MV-4-11 (cell line): Measurements from ENCODE around the gene BORCS5.
"Not testable (repeated sequence)": the region's sequence is repeated elsewhere in the genome, so short reads cannot be mapped to it uniquely, and the experiment has no call there.

Experiments
- DNase-seq: peaks from one replicate; lab custom pipeline; 2025; lab: John Stamatoyannopoulos, UW

The BORCS5 gene

DNA sequence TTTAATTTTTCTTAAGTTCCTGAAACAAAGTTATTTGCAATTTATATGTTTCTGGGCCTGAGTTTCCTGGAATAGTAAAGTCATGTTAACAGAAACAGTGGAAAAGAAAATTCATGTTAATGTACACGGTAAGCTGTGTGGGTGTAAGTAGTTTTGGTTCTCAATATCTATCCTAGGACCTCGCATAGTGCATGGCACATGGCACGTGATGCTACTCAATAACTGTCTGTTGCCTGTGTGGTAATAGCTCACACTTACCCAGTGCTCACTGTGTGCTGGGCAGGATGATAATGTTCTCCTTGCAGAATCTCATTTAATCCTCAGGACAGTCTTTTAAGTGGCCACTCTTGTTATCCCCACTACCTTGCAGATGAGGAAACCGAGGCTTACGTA, 105.0 kb downstream of the BORCS5 start:
- DNase-seq = no peak

DNA sequence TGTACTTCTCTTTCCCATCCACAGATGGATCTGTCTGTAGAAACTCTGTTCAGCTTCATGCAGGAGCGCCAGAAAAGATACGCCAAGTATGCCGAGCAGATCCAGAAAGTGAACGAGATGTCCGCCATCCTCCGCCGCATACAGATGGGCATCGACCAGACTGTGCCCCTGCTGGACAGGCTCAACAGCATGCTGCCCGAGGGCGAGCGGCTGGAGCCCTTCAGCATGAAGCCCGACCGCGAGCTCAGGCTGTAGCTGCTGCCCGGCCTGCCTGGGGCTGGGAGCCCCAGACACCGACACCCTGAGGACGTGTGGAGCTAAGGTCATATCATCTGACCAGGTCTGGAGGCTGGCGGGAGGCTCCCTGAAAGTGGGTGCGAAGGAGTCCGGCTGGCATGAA, 108.6 kb downstream of the BORCS5 start:
- no peak for DNase-seq

DNA sequence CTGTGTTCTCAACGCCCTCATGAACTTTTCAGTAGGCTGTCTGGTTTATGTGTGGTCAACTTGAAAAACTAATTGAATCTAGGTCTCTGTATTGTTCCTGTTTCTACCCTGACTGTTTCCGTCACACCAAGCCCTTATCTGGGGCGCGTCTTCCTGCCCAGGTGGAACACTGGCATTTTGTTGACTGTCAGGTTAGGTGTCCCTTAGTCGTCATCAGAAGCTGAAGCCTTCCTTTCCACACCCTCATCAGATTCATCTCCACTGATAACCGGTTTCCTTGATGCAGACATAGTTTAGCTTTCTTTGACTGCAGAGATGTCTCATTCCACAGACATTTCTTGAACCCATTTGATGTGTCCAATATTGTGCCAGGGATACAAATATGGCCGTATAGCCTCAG, 109.3 kb downstream of the BORCS5 start:
- DNase-seq = peak; percentile 3

DNA sequence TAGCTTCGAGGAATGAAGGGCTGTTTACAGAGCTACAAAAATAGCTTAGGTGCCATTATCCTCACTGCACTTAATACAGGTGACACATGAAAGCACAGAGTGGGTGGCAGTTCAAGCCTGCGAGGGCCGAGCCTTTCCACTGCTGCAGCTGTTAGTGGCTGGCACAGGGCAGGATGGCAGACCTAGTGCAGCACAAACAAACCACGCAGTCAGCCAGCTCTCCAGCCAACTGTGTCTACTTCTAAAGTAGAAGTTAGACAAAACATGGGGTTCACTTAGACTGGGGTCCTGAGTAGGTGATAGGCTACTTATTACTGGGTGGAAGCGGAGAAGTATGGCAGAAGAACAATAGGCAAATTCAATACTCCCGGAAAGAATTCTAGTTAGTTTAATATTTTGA, 110.4 kb downstream of the BORCS5 start:
- peak; percentile 35 for DNase-seq

DNA sequence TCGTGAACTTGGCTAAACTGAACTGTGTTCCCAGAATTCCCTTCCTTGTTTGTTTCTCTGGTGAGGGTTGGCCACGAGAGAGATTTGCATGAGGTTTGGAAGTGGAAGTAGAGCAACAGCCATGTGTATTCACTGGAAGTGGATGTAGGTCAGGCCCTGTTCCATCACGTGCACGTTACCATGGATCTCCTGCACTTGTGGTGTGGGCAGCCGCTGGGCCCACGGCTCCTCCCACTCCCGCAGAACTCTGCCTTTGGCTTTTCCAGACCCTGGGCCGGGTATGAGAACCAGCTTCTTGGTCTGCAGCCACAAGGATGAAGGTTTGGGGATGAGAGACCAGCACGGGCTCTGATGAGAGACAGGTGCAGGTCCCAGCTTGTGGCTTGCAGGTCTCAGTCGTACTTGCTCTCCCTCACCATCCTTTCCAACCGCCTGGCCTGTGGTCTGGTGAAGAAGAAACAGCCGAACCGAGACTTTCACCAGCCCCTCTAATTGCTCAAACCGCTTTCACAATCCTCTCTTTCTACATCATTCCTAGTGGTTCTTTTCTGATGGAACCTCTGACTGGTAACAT, 110.9 kb downstream of the BORCS5 start:
- DNase-seq = peak; percentile 95

DNA sequence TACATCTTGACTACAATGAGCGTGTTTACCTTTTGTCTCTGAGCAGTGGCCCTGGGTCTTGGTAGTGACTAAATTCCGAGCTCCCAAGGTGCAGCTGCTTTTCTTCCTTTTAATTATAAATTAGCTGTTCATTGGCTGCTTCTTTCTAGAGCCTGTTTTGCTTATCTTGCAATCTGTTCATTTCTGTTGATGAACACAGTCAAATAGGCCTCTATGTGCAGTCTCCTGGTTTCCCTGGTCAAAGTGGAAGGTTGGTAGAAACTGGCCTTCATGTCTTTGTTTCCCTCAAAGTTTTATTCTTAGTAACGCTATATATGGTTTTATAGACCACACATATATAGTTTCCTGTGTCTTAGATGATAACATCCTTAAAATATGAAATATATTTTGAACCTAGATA, 111.7 kb downstream of the BORCS5 start:
- DNase-seq = no peak

DNA sequence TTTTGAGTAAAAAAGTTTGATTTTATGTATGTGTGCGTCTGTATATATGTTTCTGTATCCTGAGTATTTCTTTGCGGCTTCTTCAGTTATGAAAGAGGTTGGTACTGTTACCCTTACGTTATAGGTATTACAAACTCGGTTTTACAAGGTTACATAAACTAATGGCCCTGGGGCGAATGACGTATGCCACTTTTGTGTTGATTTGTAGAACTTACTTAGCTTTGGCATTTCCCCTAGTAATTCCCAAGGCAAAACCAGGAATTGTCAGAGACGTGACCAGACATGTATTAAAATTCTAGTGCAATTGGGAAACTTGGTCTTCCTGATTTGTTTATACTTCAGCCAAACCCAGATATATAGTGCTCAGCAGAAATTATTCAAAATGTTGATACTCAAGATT, 112.5 kb downstream of the BORCS5 start:
- DNase-seq = no peak

DNA sequence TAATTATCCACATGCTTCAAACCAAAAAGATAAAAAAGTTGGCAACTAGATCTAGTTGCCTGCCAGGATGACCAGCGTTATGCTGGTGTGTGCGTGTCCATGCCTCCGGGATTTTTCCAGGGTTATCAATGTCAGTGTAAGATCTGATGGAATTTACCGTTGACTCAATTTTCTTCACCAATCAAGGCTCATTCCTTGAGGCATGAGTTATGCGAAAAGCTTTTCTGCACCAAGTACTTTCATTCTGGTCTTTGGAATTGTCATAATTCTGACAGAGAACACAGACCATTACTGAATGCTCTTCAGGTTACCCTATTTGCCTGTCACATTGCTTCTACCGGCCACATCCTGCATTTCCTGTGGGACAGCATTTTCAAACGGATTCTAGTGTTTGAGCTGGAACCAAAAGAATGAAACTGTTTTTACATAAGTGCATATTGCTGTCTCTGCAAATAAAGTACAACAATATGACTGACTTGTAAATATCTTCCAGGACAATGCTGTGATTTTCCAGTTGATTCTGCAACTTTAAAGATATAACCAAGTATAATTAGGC, 114.0 kb downstream of the BORCS5 start:
- DNase-seq = no peak

DNA sequence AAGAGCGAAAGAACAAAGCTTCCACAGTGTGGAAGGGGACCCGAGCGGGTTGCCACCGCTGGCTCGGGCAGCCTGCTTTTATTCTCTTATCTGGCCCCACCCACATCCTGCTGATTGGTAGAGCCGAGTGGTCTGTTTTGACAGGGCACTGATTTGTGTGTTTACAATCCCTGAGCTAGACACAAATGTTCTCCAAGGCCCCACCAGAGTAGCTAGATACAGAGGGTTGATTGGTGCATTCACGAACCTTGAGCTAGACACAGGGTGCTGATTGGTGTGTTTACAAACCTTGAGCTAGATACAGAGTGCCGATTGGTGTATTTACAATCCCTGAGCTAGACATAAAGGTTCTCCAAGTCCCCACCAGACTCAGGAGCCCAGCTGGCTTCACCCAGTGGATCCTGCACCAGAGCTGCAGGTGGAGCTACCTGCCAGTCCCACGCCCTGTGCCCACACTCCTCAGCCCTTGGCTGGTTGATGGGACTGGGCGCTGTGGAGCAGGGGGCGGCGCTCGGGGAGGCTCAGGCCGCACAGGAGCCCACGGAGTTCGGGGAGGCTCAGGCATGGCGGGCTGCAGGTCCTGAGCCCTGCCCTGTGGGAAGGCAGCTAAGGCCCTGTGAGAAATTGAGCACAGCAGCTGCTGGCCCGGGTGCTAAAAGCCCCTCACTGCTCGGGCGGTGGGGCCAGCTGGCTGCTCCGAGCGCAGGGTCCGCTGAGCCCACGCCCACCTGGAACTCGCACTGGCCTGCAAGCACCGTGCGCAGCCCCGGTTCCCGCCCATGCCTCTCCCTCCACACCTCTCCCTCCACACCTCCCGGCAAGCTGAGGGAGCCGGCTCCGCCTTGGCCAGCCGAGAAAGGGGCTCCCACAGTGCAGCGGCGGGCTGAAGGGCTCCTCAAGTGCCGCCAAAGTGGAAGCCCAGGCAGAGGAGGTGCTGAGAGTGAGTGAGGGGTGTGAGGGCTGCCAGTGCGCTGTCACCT, 115.4 kb downstream of the BORCS5 start:
- DNase-seq = not testable (repeated sequence)

DNA sequence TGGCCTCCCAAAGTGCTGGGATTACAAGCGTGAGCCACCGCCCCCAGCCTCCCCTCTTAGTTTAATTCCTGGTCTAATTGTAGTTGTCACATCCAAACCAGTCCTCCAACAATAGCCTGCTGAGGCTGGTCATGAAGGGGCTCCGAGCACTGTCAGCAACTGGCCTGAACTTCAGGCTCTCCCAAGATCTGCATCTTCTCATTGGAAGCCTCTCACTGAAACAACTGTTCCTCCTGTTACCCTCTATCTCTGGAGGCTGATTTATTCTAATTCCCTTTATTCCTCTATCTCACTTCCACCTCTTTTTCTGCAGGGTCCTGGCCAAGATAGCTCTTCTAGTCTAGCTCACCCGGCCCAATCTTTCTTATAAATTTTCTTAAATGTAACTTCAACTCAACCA, 116.3 kb downstream of the BORCS5 start:
- DNase-seq = no peak

DNA sequence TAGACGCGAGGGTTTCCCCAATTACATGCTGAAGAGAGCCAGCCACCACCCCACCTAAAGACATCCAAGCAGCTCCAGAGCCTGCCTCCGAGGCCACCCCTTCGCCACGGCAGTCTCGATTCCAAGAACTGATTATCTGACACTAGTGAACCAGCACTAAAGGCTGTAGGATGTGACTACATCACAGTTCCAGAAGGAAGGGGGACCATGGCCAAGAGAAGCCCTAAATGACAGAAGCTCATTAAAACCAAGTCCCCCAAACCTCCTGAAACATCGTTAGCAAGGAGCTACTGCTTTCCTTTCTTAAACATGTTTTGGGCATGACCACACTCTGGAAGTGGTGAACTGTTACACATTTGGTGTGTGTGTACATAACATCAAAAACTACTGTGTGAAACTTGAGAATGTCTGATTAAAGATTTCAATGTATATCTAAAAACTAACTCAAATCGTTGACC, 117.6 kb downstream of the BORCS5 start:
- DNase-seq = no peak

DNA sequence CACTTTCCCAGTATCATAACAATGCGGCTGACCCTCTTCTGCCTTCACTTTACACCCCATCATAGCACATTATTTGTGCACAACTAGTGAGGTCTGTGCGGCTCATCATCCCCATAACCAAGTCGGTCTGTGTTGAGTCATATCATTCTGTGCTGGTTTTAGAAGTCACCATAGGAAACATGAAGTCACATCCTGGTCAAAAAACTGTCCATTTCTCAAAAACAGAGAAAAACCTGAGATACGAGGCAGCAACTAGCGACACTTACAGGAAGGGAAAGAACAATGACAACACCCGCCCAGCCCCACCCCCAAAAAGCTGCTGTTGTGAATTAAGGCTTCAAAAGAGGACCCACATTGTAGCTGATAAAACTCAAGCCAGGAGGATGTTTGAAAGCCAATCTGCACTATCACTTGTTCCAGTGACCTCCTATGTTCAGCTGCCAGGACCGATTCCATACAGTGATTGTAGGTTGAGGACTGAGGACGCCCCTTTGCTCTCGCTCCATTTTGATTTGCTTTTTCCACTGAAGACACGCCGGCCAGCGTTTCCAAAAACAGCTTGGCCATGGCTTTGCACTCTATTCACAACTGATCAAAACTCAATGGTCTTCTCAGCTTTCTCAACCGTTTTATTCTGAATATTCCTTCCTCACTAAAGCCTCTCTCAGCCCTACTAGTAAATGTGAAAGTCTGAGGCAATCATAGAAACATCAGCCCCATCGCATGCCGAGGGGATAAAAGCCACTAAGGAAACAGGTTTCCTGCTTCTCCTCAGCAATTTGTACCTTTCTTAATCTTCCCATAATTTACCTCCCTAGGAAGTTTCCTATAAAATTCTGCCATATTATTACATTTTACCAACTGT, 118.3 kb downstream of the BORCS5 start:
- peak; percentile 87 for DNase-seq

DNA sequence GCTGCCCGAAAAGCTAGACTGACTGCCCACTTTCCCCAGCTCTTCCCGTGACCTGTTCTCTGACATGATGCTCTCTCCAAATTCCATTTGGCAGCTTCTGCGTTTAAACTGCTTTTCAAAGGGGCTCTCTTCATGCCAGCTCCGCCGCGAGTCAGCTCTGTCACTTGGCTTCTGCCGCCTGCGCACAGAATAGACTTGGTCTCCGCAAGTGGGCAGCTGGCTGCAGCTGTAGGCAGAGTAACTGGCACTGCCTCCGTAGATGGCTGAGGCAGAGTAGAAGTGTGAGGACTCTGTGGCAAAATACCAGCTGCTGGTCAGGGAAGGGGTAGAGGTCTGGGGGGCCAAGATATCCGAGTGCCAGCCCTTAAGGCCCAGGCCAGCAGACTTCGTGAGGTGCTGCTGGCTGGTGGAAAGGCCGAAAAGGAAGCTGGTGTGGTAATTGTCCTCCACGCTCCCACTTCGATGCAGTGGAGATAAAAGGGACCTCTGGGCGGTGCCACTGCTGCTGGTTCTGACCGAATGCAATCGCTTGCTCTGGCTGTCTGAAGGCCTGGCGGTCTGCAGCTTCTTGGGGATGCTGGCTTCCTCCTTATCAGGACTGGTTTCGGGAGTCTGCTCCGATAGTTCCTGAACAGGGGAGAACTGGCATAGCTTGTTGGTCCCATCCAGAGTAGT, 120.1 kb downstream of the BORCS5 start:
- no peak for DNase-seq

DNA sequence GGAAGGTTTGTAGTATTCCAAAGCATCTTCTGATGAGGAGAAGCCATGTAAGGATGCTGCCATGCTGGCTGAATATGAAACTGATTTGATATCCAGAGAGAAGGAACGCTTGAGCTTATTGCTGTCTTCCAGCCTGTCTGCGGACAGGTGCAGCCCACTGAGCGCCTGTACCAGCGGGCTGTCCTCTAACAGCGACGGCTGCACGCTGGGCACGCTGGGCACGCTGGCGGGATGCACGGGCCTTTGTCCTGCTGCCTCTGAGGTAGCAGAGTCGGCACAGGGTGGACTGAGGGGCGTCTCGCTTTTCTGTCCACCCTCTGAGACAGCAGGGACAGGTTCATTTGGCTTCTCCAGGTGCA, 120.6 kb downstream of the BORCS5 start:
- no peak for DNase-seq

DNA sequence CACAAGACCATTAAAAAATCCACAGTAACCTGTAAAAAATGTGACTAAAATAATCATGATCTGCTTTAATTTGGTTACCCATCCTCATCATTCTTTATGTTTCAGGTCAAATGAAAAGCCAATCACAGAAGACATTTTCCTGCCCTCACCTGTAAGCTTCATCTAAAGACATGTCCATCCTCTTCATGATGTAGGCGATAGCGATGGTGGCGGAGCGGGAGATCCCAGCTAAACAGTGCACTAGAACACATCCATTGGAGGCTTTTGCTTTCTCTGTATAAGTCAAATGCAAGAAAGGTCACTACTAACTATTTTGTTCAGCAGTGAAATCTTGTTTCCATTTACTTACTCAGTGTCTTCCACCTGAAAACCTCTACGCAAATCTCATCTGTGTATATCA, 123.2 kb downstream of the BORCS5 start:
- DNase-seq = no peak

DNA sequence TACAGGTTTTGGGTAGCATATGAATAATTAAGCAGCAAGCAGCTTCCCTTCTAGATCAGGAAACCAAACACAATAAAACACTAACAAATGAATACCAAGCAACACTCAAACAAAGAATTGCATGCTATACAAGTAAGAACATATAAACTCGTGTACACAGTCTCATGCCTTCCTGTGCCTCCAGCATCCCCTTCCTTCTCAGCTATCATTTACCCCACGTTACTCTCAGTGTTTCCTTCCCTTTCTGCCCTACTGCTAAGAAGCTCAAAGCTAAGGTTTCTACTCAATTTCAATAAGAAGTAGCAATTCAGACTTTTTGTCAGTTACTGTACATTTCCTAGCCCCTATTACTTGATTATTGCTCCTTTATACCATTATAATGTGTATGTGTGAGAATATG, 124.8 kb downstream of the BORCS5 start:
- DNase-seq = no peak

DNA sequence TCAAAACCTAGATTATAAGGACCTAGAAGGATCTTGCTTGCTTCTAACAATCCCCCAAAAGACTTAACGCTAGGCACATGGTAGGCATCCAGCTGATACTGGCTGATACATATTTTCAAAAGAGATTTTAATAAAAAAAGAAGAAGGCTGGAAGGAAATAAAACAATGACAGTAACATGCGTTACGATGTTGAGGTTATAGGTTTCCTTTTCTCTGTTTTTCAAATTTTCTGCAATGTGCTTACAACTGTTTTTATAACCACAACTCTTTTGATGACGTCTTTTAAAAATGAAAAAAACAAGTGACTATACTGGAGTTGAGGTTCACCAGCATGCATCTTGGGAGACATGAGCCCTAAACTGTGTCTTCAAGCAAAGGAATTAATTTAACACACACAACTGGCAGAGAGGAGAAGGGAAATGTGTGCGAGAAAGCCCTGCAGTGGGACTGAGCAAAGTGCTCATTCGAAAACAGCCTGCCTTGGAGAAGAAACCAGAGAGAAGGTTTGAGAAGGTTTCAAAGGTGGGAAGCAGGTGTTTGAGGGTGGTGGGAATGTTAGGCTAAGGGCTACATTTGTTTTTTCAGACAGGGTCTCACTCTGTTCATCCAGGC, 125.4 kb downstream of the BORCS5 start:
- DNase-seq = no peak

DNA sequence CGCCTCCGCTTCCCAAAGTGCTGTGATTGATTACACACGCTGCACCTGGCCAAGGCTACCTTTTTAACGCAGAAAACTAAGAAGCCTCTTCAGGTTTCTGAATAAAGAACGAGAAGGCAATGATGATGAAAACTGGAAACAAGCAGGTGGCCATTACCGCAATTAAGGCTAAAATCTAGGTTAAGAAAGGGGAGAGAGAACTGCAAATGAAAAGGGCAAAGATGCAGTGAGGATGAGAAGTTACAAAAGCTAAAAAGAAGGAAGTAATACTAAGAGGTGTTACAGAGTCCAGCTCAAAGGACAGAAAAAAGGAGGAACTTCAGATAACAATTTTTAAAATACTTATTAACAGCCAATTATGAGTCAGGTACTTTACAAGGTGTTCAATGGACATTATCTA, 126.1 kb downstream of the BORCS5 start:
- DNase-seq = peak; percentile 37

DNA sequence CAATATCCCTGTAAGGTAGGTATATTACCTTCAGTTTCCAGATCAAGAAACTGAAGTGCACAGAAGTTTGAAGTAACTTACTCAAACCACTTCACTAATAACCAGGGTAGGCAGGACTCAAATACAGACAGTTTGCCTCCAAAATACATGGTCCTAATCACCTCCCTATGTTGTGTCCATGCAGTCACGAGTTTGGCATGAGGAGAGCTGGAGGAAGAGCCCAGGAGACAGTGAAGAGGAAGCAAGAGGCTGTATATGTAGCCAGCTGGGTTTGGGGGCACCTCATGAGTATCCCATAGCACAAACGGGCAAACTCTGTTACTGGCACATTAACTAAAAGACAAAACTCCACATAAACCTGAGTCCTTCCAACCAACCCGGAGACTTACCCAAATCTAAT, 126.6 kb downstream of the BORCS5 start:
- no peak for DNase-seq

DNA sequence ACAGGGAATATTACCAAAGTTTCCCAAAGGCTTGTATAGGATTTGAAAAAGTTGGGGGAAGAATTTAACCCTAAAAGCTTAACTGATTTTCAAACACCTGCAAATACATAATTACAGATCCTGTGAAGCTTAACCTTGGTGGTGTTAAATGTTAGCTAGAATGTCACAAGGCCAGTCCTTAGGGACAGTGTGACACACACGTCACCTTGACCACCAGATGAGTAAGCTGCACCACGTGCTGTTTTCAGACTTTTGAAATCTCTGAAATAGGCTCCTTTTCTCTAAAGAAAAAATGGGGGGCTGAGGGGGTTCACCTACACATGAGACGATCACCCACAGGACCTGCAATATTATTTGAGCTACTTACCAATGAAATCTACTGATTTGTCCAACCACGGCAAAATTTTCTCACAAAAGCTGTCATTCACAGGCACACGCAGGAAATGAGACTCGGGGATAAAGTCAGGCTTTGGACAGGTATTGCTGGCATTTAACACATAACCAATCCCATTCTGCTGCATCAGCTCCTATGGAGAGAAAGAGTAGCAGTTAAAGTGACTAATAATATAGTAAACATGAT, 129.9 kb downstream of the BORCS5 start:
- no peak for DNase-seq

DNA sequence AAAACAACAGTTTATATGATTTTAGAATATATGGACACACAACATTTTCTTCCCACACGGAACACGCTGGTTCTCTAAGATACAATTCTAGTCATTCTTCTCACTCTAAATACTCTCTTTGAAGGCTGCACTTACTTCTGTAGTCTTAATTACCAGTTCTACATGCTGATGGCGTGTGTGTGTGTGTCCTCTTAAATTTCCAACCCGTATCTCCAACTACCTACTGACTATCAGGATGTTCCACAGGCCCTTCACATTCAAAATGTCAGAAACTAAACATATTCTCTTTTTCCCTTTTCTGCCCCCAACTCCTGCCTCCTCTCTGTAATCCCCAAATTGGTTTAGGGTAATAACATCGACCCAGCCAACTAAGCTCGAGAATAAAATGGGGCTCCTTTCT, 130.6 kb downstream of the BORCS5 start:
- no peak for DNase-seq
